ENCODE data around the gene CFAP100. TPM values are rescaled to one million over a fixed set of nuclear protein-coding genes. Genes with fewer than 3 reads are reported as not detected.

The CFAP100 gene
- total and polyA plus RNA-seq, 9 of the 15 experiments (the other 6 are each of a cell fraction or from before 2014, with no cell fraction given) = not detected

- Histone ChIP-seq H3K27ac (ENCODE audit: extremely low read depth, low read depth, low read length) (no peak overlapping the region), H3K9ac (ENCODE audit: insufficient read depth in 1 of 2, low read depth in 2 of 2, low read length in 2 of 2) (no peak overlapping the region; a peak in 1 of 4 replicates), H3K9me3 (replicated peaks; ENCODE audit: control insufficient read depth, insufficient read depth, low read depth, low read length) (no peaks in the 10 kb centered on the region), H3K9me1 (ENCODE audit: control insufficient read depth, insufficient read depth, low read length) (no peaks in the 10 kb centered on the region), H4K20me1 (replicated peaks; ENCODE audit: control insufficient read depth, insufficient read depth, low read length) (peaks cover 8% of the 10 kb centered on the region), H3K4me3 (peak overlapping the region; percentile 0; the same call in 1 of the 2 replicates), H2AFZ (ENCODE audit: low read depth, low read length) (no peak overlapping the region), H3K27me3 (ENCODE audit: control insufficient read depth in 2 of 2, insufficient read depth in 2 of 2, low read length in 2 of 2) (no peaks in the 10 kb centered on the region), H3K36me3 (ENCODE audit: control insufficient read depth, insufficient read depth, low read length) (peaks cover 35% of the 10 kb centered on the region), H3K4me2 (ENCODE audit: insufficient read depth, low read length) (peak overlapping the region; percentile 43), H3K79me2 (ENCODE audit: control insufficient read depth, insufficient read depth, low read length) (peaks cover 47% of the 10 kb centered on the region), H3K4me1 (replicated peaks in 1 of 2; ENCODE audit: control insufficient read depth in 2 of 2, insufficient read depth in 2 of 2, low read length in 2 of 2) (peaks cover 27 to 28% of the 10 kb centered on the region in 2 experiments; a peak in 4 of 5 replicates)
- no peak for DNase-seq (ENCODE audit: extremely low read depth in 1 of 4, low spot score in 3 of 4)
- 75% methylated on average over 6 of the region's 14 CpGs for WGBS (ENCODE audit: insufficient coverage, low coverage, missing lambda C conversion rate)
- ChIA-PET POLR2A (interaction anchor here (0.6 to 1.4 kb wide), 5 partner anchors 10 to 281 kb away, joined by 3 to 6 read pairs (median 3); no protein-coding TSS in a partner anchor), CTCF (ENCODE audit: low intra/inter-chr PET ratio) (no interaction called here)
- ATAC-seq = no peak
- FAIRE-seq = no peak
- intact Hi-C loops (cut with micrococcal nuclease) (no loop called here), in situ Hi-C loops (cut with MboI) (no loop called here)
- TSS peak; percentile 40 for BruUV-seq (replicated peaks)
- TF ChIP-seq CSDE1 (IDR thresholded peaks at IDR 0.05) = no peak
- no peak for TF ChIP-seq C11orf30 (IDR thresholded peaks at IDR 0.05; ENCODE audit: low read depth)
- no peak for TF ChIP-seq ZNF561 (CRISPR knock-in tag; conservative IDR thresholded peaks at IDR 0.05)
- TF ChIP-seq ZNF76 (CRISPR knock-in tag; IDR thresholded peaks at IDR 0.05; ENCODE audit: borderline replicate concordance) = no peak
- TF ChIP-seq CBX8 (IDR thresholded peaks at IDR 0.05; ENCODE audit: borderline replicate concordance, extremely low read depth, low read depth, low read length, poor library complexity, severe bottlenecking) = no peak
- TF ChIP-seq AFF1 (IDR thresholded peaks at IDR 0.05; ENCODE audit: low read depth in 1 of 2, partially characterized antibody in 2 of 2) = no peak
- TF ChIP-seq MTA3 (IDR thresholded peaks at IDR 0.05; ENCODE audit: borderline replicate concordance) = no peak
Observed at GRCh38 chr3:126473292-126474168, 78.8 kb downstream of the CFAP100 start.

All from K562 (cell line).